Skin of body (tissue), 2 donors: ENCODE data around the gene ITGAX. TPM values are rescaled to one million over a fixed set of nuclear protein-coding genes. Genes with fewer than 3 reads are reported as not detected.

Source experiments
- DNase-seq: peaks from one replicate; lab custom pipeline; 2025; lab: John Stamatoyannopoulos, UW
- total RNA-seq: library from RNA; depleted of rRNA; stranded (reverse); fragments of >200 nt; gene quantifications from one replicate; pipeline ENCODE4 v1.2.3, GENCODE V29; 2014

ITGAX gene
- total RNA-seq, 1 donor from 2014 or later: 3.3 TPM

DNA sequence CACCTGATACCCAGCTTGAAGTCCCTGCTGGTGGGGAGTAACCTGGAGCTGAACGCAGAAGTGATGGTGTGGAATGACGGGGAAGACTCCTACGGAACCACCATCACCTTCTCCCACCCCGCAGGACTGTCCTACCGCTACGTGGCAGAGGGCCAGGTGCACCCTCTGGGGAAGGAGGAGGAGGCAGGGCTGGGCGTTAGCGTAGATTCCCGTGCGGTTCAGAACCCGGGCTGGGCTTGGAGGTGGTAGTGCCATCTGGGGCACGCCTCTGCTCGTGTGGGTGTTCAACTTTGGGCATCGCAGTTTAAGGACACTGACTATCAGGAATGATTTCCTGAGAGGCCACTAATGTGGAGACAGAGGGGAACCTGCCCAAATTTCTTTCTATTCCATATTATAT is 18.3 kb downstream of the ITGAX start:
- no peak for DNase-seq

DNA sequence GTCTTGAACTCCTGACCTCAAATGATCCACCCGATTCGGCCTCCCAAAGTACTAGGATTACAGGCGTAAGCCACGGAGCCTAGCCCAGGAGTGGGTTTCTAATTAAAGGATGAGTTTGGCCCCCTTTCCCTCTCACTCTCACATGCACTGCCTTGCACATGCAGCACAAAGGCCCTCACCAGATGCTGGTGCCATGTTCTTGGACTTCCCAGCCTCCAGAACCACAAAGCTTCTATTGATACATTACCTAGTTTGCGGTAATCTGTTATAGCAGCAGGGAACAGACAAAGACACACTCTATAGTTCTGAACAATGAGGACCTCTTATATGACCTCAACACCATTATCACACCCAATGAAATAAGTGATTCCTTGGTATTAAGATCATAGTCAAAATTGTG is 20.3 kb downstream of the ITGAX start:
- no peak for DNase-seq

DNA sequence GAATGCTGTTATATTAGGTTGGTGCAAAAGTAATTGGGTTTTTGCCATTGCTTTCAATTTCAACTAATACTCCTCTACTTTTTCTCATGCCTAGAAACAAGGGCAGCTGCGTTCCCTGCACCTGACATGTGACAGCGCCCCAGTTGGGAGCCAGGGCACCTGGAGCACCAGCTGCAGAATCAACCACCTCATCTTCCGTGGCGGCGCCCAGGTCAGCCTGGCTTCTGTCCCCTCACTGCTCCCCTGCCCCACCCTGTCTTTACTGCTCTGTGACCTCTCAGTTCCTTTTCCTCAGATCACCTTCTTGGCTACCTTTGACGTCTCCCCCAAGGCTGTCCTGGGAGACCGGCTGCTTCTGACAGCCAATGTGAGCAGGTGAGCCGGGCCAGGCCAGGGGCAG is 21.7 kb downstream of the ITGAX start:
- DNase-seq: no peak

DNA sequence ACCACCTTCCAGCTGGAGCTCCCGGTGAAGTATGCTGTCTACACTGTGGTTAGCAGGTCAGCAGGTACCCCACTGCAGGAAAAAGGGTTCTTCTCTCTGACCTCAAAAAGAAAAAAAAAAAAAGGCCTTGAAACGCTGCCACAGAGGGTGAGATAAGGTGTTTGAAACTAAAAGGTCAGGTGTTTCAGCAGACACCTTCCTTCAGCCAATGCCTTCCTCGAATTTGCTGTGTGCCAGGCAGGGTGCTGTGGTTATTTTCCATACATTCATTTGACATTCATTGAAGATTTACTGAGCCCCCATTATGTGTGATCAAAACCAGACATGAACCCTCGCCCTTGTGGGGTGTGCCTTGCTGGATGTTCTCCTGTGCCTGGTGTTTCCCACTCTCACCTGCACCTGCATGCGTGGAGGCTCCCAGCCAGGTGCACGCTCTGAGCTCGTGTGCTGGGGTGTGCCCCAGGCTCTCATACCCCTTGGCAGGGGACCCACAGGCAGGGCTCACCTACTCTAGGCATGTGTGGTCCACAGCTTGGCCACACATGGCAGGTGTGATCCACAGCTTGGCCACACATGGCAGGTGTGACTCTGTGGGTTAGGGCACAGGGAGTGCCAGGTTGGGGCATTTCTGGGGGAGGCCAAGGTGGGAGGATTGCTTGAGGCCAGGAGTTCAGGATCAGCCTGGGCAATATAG is 22.4 kb downstream of the ITGAX start:
- DNase-seq: no peak

DNA sequence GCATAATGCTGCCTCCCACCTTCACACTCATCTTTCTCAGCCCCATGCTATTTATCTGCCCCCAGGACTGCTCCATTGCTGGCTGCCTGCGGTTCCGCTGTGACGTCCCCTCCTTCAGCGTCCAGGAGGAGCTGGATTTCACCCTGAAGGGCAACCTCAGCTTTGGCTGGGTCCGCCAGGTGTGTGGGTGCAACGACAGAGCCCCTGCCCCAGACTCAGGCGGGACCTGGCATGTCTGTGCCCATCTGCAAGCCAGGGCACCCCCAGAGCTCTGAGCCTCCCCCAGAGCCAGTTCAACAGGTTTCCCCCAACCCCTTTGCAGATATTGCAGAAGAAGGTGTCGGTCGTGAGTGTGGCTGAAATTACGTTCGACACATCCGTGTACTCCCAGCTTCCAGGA is 25.2 kb downstream of the ITGAX start:
- DNase-seq: no peak

DNA sequence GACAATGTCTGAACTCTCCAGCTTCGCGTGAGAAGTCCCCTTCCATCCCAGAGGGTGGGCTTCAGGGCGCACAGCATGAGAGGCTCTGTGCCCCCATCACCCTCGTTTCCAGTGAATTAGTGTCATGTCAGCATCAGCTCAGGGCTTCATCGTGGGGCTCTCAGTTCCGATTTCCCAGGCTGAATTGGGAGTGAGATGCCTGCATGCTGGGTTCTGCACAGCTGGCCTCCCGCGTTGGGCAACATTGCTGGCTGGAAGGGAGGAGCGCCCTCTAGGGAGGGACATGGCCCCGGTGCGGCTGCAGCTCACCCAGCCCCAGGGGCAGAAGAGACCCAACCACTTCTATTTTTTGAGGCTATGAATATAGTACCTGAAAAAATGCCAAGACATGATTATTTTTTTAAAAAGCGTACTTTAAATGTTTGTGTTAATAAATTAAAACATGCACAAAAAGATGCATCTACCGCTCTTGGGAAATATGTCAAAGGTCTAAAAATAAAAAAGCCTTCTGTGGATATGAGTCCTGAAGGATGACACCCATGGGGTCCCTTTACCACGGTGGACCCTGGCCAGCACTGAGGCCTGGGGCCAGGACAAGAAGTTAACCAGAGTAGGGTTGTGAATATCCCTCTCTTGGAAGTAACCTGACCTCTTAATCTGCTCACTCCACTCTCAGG is 27.6 kb downstream of the ITGAX start:
- DNase-seq: no peak

DNA sequence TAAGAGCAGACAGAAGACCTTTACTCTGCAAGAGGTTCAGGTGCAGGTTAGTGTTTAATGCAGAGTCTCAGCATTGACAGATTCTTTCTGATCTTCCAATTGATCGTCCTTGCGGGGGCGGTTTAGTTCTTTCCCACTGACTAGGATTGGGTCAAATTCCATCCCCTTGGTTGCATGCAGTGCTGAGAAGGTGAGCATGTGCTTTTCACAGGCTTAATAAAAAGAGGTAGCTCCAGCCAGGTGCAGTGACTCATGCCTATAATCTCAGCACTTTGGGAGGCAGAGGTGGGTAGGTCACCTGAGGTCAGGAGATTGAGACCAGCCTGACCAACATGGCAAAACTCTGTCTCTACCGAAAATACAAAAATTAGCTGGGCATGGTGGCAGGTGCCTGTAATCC is 30.7 kb downstream of the ITGAX start:
- DNase-seq: no peak

DNA sequence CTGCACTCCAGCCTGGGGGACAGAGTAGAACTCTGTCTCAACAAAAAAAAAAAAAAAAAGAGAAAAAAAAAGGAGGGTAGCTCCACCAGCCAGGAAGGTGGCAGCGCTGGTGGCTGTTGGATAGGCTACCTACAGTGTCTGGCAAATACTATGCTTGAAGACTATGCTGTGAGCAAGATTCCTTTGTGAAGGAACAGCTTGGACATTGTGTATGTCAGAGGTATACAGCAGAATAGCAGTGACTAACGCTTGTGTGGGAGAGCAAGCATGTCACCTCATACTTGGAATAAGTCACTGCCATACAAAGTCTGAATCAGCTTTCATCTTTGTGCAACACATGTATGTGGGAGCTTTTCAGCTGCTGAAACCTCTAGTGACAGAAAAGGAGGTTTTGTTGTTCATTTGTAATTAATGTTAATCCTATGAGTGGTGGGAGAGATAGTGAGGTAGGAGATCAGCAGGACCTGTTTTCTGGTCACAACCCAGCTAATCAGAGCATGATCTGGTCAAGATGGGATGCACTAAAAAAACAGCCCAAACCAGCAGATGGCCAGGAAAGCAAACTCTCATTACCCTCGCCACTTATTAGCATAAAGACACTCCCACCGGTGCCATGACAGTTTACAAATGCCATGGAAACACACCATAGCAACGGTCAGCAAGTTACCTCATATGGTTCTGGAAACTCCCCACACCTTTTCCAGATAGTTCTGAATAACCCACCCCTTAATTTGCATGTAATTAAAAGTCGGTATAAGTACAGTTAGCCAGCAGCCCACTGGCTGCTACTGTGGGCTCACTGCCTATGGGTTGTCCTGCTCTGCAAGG is 31.4 kb downstream of the ITGAX start:
- DNase-seq: no peak

DNA sequence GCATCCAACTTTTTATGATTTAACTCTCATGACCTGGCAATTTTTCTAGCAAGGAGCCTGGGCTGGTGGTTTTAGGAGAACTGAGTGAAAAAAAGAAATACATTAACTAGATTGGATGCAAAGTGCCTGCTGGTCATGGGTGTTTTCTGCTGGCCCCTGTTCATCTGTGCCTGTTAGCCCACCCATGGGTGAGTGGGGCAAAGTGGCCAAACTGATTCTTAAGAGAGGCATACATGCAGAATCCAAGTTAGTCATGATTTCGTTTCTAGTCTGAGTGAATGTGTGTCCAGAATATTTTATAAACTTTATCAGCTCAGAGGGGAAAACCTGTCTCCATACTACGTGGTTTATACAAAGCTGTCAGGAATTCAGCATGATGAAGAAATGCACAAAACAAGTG is 33.6 kb downstream of the ITGAX start:
- DNase-seq: no peak

DNA sequence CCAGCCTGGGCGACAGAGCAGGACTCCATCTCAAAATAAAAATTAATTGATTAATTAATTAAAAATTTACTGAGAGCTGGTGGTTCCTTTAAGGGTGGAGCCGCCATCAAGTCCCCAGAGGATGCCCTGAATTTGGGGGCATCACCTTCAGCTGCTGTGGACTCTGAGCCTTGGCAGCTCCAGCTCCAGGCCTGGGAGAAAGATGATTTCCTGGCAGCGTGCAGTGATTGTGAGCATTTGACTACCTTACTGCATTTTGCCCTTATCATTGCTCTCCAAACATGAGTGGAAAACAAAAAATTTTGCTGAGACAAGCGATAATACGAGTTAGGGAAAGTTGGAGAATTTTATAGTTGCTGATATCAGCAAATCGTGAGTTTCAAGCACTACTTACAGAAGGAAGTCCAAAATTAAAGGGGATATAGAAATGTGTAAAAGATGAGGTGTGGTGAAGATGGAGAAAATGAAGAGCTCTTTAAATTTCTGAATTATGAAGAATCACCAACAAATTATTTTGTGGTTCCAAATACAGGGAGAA is 35.6 kb downstream of the ITGAX start:
- no peak for DNase-seq

DNA sequence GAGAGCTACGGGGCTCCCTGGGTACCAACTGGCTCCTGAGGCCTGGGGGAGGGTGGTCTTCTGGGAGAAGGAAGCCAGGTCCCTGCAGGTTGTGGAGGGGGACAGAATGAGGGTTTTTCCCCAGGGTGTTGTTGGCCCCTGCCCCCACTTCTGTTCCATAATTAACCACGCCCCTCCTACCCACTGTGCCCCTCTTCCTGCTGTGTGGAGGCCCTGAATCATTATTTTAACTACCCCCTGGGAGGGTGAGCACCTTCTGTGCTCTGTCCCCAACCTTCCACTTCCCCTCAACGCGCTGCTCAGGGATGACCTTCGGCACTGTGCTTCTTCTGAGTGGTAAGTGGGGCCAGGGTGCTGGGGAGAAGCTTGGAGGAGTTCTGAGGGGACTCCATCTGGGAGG is 38.1 kb downstream of the ITGAX start, which contains the start of gene ITGAD:
Gene ITGAD, plus strand, starts transcription at position 280 of the 400 bp plus-strand sequence. Its CDS starts 26 bp downstream, at position 306.
- no peak for DNase-seq

DNA sequence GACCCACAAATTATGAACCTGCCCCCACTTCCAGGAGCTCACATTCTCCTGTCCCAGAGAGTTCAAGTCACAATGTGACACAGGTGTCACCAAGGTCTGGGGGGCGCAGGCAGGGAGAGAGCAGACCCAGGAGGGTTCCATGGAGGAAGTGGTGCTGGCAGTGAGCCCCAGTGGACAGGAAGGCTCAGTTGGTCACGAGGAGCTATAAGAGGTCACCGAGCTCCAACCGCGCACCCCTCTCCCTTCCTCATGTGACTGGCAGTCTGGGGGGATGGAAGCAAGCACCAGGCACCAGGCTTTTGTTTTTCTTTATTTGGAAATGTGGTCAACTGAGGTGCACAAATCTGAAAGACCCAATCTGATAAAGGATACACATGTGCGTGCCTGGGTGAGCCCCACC is 40.7 kb downstream of the ITGAX start:
- no peak for DNase-seq

DNA sequence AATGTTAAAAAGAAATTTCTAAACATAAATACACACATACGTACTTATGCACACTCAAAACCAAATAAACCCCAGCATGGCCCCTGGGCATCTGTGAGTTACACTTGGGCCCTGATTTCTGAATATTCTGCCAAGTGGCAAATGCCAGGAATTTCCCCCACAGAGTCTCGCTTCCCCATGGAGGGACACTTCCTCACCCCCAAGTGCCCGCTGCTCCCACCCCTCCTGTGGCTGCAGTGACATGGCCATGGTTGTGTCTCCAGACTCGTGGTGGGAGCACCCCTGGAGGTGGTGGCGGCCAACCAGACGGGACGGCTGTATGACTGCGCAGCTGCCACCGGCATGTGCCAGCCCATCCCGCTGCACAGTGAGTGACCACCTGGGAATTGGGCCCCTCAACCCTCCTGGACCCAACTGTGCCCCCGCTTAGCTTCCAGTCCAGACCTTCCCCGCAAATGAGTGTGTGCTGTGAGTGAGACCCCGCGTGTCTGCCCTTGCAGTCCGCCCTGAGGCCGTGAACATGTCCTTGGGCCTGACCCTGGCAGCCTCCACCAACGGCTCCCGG is 42.2 kb downstream of the ITGAX start:
- DNase-seq: no peak

DNA sequence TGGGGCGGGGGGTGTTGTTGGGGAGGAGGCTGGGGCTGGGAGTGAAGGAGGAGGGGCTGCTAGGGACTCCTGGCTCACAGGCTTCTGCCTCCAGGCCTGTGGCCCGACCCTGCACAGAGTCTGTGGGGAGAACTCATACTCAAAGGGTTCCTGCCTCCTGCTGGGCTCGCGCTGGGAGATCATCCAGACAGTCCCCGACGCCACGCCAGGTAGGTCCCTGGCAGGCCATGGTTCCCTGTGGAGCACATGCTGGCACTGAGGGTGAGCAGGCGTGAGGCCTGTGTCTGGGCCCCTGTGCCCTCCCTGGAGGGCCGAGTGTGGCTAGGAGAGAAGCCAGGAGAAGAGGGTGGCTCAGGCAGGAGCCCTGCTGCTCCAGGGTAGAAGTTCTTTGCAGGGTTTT is 42.7 kb downstream of the ITGAX start:
- DNase-seq: no peak

DNA sequence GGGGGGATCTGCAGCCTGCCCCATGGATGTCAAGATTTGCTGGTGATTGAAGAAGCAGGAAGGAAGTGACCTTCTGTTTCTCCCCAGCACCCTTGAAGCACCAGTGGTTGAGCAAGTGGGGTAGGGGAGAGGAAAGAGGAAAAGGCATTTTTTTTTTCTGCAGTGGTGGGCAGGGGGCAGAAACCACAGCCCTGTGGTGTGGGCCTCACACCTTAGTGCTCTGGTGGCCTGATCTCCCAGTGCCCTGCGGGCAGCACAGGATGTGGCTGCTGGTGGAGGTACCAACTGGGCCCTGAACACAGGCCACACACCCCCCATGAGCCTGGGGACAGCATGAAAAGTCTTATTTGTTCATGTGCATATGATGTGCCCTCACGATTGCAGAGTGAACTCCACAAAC is 45.2 kb downstream of the ITGAX start:
- no peak for DNase-seq

DNA sequence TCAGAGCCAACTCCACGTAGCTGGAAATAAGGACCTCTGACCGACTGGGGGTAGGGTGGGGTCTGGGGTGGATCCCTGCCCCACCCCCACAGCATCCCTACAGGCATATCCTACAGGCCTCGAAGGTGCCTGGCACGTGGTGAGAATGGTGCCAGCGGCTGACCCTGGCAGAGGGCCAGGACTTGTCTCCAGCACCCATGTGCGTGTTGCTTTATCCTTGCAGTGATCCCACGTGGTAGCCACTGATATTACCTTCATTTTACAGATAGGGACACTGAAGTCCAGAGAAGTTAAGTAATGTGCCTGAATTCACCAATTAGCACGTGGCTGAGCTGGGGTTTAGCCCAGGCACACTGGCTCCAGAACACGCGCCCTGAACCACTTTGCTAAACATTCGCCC is 46.5 kb downstream of the ITGAX start:
- DNase-seq: no peak

DNA sequence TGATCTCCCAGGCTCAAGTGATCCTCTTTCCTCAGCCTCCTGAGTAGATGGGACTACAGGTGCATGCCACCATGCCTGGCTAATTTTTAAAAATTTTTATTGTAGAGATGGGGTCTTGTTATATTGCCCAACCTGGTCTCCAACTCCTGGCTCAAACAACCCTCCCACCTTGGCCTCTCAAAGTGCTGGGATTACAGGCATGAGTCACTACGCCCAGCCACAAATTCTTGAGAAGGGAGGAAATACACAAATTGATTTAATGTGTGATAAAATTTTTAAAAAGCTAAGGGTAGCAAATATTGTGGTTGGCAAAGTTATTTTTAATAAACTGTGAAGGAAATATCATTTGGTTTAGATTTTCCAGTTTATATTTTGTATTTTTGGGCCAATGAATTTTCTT is 47.7 kb downstream of the ITGAX start:
- DNase-seq: no peak

DNA sequence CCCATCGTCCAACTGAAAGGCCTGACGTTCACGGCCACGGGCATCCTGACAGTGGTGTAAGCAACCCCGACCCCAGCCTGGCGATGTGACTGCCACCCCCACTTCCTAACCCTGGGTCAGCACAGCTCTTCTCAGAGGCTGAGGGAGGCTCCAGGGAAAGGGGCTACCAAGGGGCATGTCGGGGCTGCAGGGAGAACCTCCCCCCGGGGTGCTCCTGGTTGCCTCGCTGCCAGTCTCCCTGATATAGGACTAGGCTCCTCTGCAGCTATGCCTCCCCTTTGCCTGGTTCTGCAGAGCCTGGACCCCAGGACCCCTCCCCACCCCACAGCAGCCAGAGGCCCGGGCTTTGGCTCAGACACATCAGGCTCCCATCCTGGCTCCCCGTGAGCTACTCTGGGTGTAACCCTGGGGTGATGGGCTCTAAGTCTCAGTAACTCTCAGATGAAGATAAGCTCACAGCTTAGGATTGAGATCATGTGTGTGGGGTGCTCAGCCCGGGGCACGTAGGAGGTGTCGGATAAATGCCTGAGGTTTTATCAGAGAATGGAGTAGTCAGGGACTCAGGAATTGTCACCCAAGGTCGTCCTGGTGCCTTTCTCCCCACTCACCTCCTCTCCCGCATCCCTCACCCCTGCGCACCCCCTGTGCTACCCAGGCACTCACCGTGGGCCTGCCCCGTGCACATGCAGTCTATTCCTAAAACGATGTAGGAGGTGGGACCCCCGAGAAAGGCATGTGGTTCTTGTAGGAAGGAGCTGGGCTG is 48.8 kb downstream of the ITGAX start:
- no peak for DNase-seq

DNA sequence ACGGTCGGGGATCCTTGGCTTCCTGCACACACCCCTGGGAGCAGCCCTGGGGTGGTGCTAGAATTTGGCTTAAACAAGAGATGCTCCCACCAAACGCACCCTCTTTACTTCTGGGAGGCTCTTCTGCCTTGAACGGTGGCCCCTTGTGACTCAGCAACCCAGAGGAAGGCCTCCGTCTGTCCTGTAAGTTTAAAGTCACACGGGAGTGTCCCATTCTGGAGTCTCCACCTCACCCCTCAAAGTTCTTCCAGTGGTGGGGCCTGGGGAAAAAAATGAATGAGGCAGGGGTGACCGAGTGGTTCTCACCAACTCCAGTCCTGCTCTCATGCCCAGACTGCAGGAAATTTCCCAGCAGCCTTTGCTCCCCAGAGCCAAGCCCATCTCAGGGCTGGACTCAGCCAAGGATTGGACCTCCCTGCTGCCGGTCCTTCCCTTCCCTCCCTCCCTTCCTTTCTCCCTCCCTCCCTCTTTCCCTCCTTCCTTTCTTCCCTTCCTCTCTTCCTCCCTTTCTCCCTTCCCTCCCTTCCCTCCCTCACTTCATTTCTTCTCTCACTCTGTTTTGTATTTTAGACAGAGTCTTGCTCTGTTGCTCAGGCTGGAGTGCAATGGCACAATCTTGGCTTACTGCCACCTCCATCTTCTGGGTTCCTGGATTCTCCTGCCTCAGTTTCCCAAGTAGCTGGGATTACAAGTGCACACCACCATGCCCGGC is 49.5 kb downstream of the ITGAX start:
- no peak for DNase-seq

DNA sequence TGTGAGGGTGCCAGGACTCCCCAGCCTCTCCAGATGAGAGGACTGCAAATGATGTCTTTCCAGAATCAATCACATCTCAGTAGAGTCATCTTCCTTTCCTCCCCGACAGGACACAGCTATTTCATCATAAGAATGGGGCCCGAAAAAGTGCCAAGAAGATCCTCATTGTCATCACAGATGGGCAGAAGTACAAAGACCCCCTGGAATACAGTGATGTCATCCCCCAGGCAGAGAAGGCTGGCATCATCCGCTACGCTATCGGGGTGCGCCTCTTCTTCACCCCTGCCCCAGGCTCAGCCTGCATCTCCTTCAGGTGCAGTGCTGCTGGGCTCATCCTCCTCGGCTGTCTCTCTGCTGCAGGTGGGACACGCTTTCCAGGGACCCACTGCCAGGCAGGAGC is 52.4 kb downstream of the ITGAX start:
- DNase-seq: no peak
